Measurements from ENCODE around the gene CACNA1C. TPM values are rescaled to one million over a fixed set of nuclear protein-coding genes. Genes with fewer than 3 reads are reported as not detected.

Gene CACNA1C
- total RNA-seq, 2 donors from 2014 or later: 0.84 to 10.2 TPM

DNA sequence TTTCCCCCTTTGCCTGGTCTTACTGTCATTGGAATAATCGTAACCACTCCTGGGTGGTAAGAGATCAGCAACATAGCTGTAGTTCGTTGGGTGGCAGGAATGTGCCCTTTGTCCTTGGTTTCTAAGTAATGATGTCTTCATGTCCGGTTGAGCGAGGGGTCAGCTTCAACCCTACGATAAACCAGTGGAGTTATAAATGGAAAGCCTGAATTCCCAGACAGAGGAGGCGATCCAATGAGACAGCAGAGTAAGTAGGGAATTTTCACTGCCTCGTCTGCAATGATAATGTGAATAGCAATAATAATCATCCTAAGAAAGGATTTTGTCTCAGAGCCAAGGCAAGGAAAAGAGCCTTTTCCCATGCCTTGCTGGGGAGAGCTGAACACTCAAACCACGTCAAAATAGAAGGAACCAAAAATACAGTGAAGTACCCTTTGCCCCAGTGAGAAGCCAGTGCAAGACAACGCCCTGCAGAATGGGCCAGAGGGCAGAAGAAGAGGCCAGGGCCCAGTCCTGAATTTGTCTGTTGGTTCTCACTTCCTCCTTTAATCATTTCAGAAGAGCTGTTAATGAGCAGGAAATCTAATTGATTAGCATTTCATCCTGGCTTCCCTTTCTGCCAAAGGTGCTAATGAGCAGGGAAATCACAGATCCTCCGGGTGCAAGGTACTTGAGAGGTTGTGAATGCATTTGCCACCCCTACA, 330.7 kb downstream of the CACNA1C start:
- no peak for DNase-seq
- no peaks in the 10 kb centered on the region for H3K27me3 ChIP-seq
- intact Hi-C loops (cut with DNase I): no loop called here
- no peaks in the 10 kb centered on the region for H3K36me3 ChIP-seq
- no peaks in the 10 kb centered on the region for H3K9me3 ChIP-seq
- H3K9ac ChIP-seq (ENCODE audit: low read depth in 2 of 2, low read length in 2 of 2): no peak overlapping the region
- no peak overlapping the region for H3K27ac ChIP-seq
- TF ChIP-seq, protein P1, sequence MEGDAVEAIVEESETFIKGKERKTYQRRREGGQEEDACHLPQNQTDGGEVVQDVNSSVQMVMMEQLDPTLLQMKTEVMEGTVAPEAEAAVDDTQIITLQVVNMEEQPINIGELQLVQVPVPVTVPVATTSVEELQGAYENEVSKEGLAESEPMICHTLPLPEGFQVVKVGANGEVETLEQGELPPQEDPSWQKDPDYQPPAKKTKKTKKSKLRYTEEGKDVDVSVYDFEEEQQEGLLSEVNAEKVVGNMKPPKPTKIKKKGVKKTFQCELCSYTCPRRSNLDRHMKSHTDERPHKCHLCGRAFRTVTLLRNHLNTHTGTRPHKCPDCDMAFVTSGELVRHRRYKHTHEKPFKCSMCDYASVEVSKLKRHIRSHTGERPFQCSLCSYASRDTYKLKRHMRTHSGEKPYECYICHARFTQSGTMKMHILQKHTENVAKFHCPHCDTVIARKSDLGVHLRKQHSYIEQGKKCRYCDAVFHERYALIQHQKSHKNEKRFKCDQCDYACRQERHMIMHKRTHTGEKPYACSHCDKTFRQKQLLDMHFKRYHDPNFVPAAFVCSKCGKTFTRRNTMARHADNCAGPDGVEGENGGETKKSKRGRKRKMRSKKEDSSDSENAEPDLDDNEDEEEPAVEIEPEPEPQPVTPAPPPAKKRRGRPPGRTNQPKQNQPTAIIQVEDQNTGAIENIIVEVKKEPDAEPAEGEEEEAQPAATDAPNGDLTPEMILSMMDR (IDR thresholded peaks at IDR 0.05): no peak
- H3K4me1 ChIP-seq: no peaks in the 10 kb centered on the region
- no peak overlapping the region for H3K4me3 ChIP-seq

DNA sequence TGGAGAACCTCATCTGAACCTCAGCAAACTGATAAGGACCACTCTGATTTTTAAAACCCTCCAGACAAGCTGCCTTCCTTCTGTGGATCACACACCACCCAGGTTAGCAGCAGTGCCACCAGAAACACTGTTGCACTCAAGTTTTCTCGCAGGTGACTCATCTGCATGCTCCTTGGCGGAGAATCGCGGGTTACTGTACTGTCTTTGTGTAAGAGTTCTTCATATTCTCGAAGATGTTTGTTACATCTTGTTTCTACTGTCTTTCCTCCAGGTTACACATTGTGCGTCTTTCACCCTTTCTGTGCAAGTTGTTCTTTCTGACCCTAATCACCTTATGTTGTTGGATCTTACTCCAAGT, 331.2 kb downstream of the CACNA1C start:
- H3K27ac ChIP-seq: no peak overlapping the region
- TF ChIP-seq, protein P1 (IDR thresholded peaks at IDR 0.05): no peak
- H3K4me3 ChIP-seq: no peak overlapping the region
- intact Hi-C loops (cut with DNase I): no loop called here
- no peaks in the 10 kb centered on the region for H3K9me3 ChIP-seq
- H3K36me3 ChIP-seq: no peaks in the 10 kb centered on the region
- no peaks in the 10 kb centered on the region for H3K27me3 ChIP-seq
- no peak overlapping the region for H3K9ac ChIP-seq (ENCODE audit: low read depth in 2 of 2, low read length in 2 of 2)
- DNase-seq: no peak
- no peaks in the 10 kb centered on the region for H3K4me1 ChIP-seq

DNA sequence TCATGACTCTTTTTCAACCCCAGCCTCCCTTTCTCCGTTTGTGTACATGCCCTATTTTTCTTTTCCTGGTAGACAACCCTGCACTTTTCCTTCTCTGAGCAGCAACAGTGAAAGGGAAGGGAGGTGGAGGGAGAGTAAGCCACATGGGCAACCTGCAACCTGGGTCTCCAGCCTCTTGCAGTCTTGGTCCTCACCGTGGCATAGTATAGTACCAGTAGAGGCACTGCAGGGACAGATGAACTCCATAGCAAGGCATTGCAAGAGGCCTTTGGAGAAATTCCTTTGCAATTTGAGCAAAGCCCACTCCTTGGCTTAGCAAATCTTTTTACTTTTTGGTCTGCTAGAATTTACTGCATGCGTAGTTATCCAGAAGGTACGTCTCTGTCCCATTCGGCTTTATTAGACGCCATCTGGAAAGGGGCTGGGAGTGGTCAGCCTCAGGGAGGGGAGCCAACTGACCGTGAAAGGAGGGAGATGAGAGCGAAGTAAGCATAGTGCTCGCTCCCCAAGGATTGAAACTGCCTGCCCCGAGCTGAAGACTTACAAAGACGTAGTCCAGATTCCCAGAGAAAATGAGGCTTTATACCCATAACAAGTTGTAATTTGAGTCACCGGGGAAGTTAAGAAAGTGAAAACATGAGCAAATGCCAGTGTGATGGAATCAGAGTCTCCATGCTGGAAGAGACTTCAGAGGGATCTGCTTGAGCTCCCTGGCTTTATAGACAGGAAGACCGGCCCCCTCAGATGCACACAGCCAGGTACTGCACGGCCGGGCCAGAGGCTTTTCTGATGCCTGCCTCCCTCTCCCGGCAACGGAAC, 332.0 kb downstream of the CACNA1C start:
- no peak for DNase-seq
- Histone ChIP-seq H3K36me3 (no peaks in the 10 kb centered on the region), H3K9me3 (no peaks in the 10 kb centered on the region), H3K4me3 (no peak overlapping the region), H3K27me3 (no peaks in the 10 kb centered on the region), H3K27ac (no peak overlapping the region), H3K9ac (ENCODE audit: low read depth in 2 of 2, low read length in 2 of 2) (no peak overlapping the region), H3K4me1 (no peaks in the 10 kb centered on the region)
- TF ChIP-seq, protein P1 (IDR thresholded peaks at IDR 0.05): no peak
- intact Hi-C loops (cut with DNase I): no loop called here

DNA sequence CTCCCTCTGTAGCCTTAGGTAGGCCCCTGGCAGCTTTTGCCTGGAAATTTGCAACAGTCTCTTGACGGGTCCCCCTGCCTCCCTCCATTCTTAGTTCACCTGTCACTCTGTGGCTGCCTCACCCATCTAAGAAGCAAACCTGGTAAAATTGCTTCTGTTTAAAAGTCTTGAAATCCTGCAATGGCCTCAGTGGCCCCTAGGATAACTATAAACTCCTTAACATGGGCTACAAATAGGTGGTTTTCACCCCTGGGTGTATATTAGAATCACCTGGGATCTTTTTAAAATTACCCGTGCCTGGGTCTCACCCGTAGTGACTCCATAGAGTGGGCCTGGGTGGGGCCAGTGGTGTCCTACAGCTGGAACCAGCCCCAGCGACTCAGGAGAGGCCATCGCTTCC, 332.7 kb downstream of the CACNA1C start:
- no peak overlapping the region for H3K9ac ChIP-seq (ENCODE audit: low read depth in 2 of 2, low read length in 2 of 2)
- TF ChIP-seq, protein P1 (IDR thresholded peaks at IDR 0.05): no peak
- H3K27ac ChIP-seq: no peak overlapping the region
- intact Hi-C loops (cut with DNase I): no loop called here
- no peaks in the 10 kb centered on the region for H3K27me3 ChIP-seq
- H3K9me3 ChIP-seq: no peaks in the 10 kb centered on the region
- no peak overlapping the region for H3K4me3 ChIP-seq
- H3K4me1 ChIP-seq: no peaks in the 10 kb centered on the region
- no peaks in the 10 kb centered on the region for H3K36me3 ChIP-seq
- no peak for DNase-seq

DNA sequence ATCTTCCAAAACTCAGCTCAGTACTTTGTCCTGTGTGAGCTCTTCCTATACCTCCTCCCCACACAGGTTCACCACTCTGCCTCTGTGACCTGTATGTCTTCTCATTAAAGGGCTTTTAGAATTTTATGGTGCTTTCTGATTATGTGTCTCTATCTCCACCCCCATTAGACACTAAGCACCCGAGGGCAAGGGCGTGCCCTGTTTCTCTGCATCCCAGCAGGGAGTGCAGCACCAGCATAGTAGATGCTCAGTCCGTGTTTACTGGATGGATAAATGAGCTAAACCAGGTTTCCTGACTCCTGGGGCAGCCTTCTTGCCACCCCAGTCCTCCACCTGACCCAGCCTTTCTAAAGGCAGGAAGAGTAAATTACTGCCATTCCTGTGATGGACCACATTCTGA, 333.8 kb downstream of the CACNA1C start:
- Histone ChIP-seq H3K4me1 (no peaks in the 10 kb centered on the region), H3K4me3 (no peak overlapping the region), H3K27me3 (no peaks in the 10 kb centered on the region), H3K9me3 (no peaks in the 10 kb centered on the region), H3K27ac (no peak overlapping the region), H3K9ac (ENCODE audit: low read depth in 2 of 2, low read length in 2 of 2) (no peak overlapping the region), H3K36me3 (no peaks in the 10 kb centered on the region)
- intact Hi-C loops (cut with DNase I): no loop called here
- TF ChIP-seq, protein P1 (IDR thresholded peaks at IDR 0.05): no peak
- DNase-seq: no peak
